GM12872 (cell line): Measurements from ENCODE around the gene LHFPL6.

Experiments
- CTCF ChIP-seq: IDR thresholded peaks from 3 replicates; pipeline ENCODE4 v1.5.1; 2011; ENCODE audit warnings: low read depth, mild to moderate bottlenecking, low read length, moderate library complexity; ENCODE audit not compliant: insufficient read depth

LHFPL6 gene

DNA sequence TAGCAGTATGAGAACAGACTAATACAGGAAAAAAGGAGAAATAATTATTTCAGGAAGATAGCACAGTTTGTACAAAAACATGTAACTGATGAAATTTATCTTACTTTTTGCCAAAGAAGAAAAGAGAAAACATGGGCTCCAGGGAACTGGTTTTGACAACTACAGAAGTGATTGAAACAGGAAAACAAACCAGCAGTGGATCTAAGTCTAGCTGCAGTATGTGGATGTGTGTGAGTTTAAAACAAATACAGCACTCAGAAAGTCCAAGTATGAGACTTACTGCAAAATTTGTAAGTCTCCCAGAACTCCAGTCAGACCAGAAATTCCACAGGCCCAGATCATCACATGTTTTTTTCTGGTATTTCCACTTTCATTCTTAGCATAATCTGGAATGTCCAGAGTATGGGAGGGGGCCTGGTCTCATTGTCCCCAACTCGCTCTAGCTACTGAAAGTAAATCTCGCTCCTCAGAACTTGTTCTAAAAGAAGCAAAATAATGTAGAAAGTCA is 305.3 kb downstream of the LHFPL6 start:
- no peak for TF ChIP-seq CTCF

DNA sequence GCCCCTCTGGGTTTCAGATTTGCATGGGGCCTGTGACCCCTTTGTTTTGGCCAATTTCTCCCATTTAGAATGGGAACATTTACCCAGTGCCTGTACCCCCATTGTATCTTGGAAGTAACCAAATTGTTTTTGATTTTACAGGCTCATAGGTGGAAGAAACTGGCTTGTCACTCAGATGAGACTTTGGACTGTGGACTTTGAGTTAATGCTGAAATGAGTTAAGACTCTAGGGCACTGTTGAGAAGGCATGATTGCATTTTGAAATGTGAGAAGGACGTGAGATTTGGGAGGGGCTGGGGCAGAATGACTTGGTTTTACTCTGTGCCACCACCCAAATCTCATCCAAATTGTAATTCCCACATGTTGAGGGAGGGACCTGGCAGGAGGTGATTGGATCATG is 306.0 kb downstream of the LHFPL6 start:
- TF ChIP-seq CTCF, result no peak

DNA sequence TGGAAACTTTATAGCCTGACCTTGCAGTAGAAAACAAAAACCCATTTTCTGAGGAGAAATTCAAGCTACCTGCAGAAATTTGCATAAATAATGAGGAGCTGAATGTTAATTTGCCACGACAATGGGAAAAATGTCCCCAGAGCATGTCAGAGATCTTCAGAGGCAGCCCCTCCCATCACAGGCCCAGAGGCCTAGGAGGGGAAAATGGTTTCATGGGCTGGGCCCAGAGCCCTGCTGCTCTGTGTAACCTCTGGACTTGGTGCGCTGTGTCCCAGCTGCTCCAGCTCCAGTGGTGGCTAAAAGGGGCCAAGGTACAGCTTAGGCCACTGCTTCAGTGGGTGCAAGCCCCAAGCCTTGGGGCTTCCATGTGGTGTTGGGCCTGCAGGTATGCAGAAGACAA is 306.8 kb downstream of the LHFPL6 start:
- TF ChIP-seq CTCF, result no peak
